ENCODE results near the gene TMEM243. TPM values are rescaled to one million over a fixed set of nuclear protein-coding genes. Genes with fewer than 3 reads are reported as not detected.

TMEM243 gene
- total and polyA plus RNA-seq, 2 of the 13 experiments (the other 11 are each of a cell fraction or from before 2014, with no cell fraction given) = 25.1 to 31.2 TPM

DNA sequence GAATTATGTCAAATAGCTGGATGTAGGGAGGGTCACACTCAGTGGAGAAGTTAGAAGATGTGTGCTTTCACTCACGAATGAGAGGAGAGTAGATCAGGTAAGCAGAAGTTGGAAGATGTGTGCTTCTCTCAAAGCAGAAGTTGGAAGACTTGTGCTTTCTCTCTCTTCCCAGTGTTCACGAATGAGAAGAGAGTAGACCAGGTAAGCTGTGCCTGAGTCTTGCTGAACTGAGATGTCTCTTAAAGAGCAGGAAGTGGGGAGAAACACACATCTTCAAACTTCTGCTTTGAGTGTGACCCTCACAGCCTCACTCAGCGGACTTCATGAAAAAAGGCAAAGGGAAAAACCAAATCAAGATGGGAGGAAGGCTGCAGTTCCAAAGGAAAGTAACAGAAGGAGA lies 7.0 kb upstream of the TMEM243 start (continued):
- TF ChIP-seq, protein P1, sequence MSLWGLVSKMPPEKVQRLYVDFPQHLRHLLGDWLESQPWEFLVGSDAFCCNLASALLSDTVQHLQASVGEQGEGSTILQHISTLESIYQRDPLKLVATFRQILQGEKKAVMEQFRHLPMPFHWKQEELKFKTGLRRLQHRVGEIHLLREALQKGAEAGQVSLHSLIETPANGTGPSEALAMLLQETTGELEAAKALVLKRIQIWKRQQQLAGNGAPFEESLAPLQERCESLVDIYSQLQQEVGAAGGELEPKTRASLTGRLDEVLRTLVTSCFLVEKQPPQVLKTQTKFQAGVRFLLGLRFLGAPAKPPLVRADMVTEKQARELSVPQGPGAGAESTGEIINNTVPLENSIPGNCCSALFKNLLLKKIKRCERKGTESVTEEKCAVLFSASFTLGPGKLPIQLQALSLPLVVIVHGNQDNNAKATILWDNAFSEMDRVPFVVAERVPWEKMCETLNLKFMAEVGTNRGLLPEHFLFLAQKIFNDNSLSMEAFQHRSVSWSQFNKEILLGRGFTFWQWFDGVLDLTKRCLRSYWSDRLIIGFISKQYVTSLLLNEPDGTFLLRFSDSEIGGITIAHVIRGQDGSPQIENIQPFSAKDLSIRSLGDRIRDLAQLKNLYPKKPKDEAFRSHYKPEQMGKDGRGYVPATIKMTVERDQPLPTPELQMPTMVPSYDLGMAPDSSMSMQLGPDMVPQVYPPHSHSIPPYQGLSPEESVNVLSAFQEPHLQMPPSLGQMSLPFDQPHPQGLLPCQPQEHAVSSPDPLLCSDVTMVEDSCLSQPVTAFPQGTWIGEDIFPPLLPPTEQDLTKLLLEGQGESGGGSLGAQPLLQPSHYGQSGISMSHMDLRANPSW (CRISPR knock-in tag; IDR thresholded peaks at IDR 0.05; ENCODE audit: borderline replicate concordance) = no peak
- TF ChIP-seq ZNF746 (CRISPR knock-in tag; IDR thresholded peaks at IDR 0.05) (no peak), DPF2 (CRISPR knock-in tag; IDR thresholded peaks at IDR 0.05; ENCODE audit: borderline replicate concordance, low read depth) (no peak), SOX13 (IDR thresholded peaks at IDR 0.05) (no peak), SOX13 (CRISPR knock-in tag; conservative IDR thresholded peaks at IDR 0.05 in 1 of 2, IDR thresholded peaks at IDR 0.05 in 1 of 2) (no peak), WIZ (CRISPR knock-in tag; IDR thresholded peaks at IDR 0.05) (no peak)
- TF ChIP-seq, protein P2, sequence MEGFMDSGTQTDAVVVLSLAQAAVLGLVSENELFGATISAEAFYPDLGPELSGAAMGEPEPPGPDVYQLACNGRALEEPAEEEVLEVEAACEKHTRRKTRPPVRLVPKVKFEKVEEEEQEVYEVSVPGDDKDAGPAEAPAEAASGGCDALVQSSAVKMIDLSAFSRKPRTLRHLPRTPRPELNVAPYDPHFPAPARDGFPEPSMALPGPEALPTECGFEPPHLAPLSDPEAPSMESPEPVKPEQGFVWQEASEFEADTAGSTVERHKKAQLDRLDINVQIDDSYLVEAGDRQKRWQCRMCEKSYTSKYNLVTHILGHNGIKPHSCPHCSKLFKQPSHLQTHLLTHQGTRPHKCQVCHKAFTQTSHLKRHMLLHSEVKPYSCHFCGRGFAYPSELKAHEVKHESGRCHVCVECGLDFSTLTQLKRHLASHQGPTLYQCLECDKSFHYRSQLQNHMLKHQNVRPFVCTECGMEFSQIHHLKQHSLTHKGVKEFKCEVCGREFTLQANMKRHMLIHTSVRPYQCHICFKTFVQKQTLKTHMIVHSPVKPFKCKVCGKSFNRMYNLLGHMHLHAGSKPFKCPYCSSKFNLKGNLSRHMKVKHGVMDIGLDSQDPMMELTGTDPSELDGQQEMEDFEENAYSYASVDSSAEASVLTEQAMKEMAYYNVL (CRISPR knock-in tag; IDR thresholded peaks at IDR 0.05; ENCODE audit: borderline replicate concordance) = no peak

DNA sequence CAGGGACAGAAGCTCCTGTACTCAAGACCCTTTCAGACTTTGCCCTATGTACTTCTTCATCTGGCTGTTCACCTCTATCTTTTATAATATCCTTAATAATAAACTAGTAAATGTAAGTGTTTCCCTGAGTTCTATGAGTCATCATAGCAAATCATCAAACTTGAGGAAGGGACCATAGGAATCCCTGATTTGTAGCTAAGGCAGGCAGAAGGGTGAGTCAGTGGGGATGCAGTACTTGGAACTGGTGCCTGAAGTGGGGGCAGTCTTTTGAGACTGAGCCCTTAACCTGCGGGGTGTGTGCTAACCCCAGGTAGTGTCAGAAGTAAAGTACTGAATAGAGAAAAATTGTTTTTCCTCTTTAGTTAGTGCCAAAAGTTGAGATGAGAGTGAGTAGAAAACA lies 6.2 kb upstream of the TMEM243 start:
- no peak for DNase-seq (ENCODE audit: low spot score)
- Histone ChIP-seq H3K9ac (ENCODE audit: insufficient read depth, low read depth, low read length) (no peak overlapping the region), H3K4me3 (replicated peaks in 1 of 3; ENCODE audit: insufficient read depth in 1 of 3, low read depth in 2 of 3, low read length in 3 of 3) (no peak overlapping the region), H2AFZ (ENCODE audit: low read length) (no peak overlapping the region), H3K36me3 (replicated peaks in 1 of 2; ENCODE audit: control insufficient read depth in 1 of 2, insufficient read depth in 2 of 2, low read length in 2 of 2) (no peaks in the 10 kb centered on the region), H3K27me3 (ENCODE audit: control insufficient read depth in 1 of 2, insufficient read depth in 2 of 2, low read length in 2 of 2) (peaks cover 0 to 24% of the 10 kb centered on the region in 2 experiments; a peak in 2 of 5 replicates), H3K27ac (ENCODE audit: extremely low read length, insufficient read depth, low read length) (no peak overlapping the region), H3K4me2 (ENCODE audit: low read depth, low read length) (no peak overlapping the region), H3K9me3 (ENCODE audit: low read length) (no peaks in the 10 kb centered on the region), H3K4me1 (ENCODE audit: insufficient read depth, low read length) (peaks cover 8% of the 10 kb centered on the region), H3K79me2 (ENCODE audit: insufficient read depth, low read length) (no peaks in the 10 kb centered on the region), H4K20me1 (ENCODE audit: insufficient read depth, low read length) (no peaks in the 10 kb centered on the region)
- intact Hi-C loops (cut with micrococcal nuclease; ENCODE audit: unreplicated experiment) = no loop called here
- CTCF ChIA-PET (ENCODE audit: low intra/inter-chr PET ratio, low total read pairs) = no interaction called here
- in situ Hi-C loops (cut with HindIII; ENCODE audit: extremely low pct_ligation_motif_present, low pct_unique_long_range_greater_than_20kb) = no loop called here
- POLR2A ChIA-PET = no interaction called here
- no TSS peak for BruUV-seq (replicated peaks)
- no peak for ATAC-seq
- no peak for FAIRE-seq
- WGBS (ENCODE audit: low lambda C conversion rate) = 0% methylated on average over 1 of the region's 1 CpG
- TF ChIP-seq, protein P3, sequence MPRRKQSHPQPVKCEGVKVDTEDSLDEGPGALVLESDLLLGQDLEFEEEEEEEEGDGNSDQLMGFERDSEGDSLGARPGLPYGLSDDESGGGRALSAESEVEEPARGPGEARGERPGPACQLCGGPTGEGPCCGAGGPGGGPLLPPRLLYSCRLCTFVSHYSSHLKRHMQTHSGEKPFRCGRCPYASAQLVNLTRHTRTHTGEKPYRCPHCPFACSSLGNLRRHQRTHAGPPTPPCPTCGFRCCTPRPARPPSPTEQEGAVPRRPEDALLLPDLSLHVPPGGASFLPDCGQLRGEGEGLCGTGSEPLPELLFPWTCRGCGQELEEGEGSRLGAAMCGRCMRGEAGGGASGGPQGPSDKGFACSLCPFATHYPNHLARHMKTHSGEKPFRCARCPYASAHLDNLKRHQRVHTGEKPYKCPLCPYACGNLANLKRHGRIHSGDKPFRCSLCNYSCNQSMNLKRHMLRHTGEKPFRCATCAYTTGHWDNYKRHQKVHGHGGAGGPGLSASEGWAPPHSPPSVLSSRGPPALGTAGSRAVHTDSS (CRISPR knock-in tag; conservative IDR thresholded peaks at IDR 0.05) = no peak
- TF ChIP-seq CAMTA2 (CRISPR knock-in tag; IDR thresholded peaks at IDR 0.05; ENCODE audit: borderline replicate concordance) (no peak), MTA1 (CRISPR knock-in tag; IDR thresholded peaks at IDR 0.05; ENCODE audit: borderline replicate concordance) (no peak), FOXO1 (CRISPR knock-in tag; IDR thresholded peaks at IDR 0.05) (no peak), ZNF232 (CRISPR knock-in tag; IDR thresholded peaks at IDR 0.05; ENCODE audit: borderline replicate concordance) (no peak), TOE1 (CRISPR knock-in tag; IDR thresholded peaks at IDR 0.05) (no peak), RNF2 (conservative IDR thresholded peaks at IDR 0.05; ENCODE audit: low read depth) (no peak), BCL6 (CRISPR knock-in tag; IDR thresholded peaks at IDR 0.05) (no peak), KDM1A (CRISPR knock-in tag; IDR thresholded peaks at IDR 0.05) (no peak), POLR2G (IDR thresholded peaks at IDR 0.05; ENCODE audit: low read depth, low read length) (no peak)
- TF ChIP-seq, protein P4, sequence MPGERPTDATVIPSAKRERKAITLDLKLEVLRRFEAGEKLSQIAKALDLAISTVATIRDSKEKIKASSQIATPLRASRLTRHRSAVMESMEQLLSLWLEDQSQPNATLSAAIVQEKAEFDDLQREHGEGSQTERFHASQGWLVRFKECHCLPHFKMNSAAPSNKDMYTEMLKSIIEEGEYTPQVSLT (CRISPR knock-in tag; IDR thresholded peaks at IDR 0.05; ENCODE audit: borderline replicate concordance, low read depth) = no peak
